A549 (cell line): Measurements from ENCODE around the gene DDX4. TPM values are rescaled to one million over a fixed set of nuclear protein-coding genes. Genes with fewer than 3 reads are reported as not detected.

Experiments used
- ATAC-seq, 2 experiments: fragments of 200-7000 bp in 1 of 2; fragments of >200 bp in 1 of 2; cut with Nextera tagmentation in 1 of 2; cut with Tn5 transposase in 1 of 2; 3 replicates each; pipeline versions ENCODE4 v1.8.0 to v1.9.1; 2018 to 2020; ENCODE audit warnings: mild to moderate bottlenecking in 1 of 2, moderate library complexity in 1 of 2
- CTCF ChIA-PET: fragments of 300-600 bp; sonication (Branson Sonifier 250); formaldehyde crosslinking; extraction: SDS; loops from one replicate; lab custom pipeline; 2021; ENCODE audit warnings: antibody characterized with exemption, inconsistent platforms; lab: Yijun Ruan, JAX
- POLR2A ChIA-PET: fragments of 350-600 bp; formaldehyde crosslinking; extraction: SDS; loops from one replicate; lab custom pipeline; 2021; ENCODE audit warnings: antibody characterized with exemption, inconsistent platforms; lab: Yijun Ruan, JAX
- DNase-seq, 2 experiments: peaks; one replicate each; pipeline versions ENCODE4 v3.0.0 to v3.0.0-alpha.2; 2011 to 2016; ENCODE audit warnings: low read depth in 1 of 2, low spot score in 1 of 2
- FAIRE-seq: peaks from 2 replicates; lab custom pipeline; 2011; peaks lifted over from hg19 to GRCh38; lab: Jason Lieb, UNC
- H3K27ac ChIP-seq, 2 experiments: fragments of >200 bp; sonication (Bioruptor Twin); formaldehyde crosslinking; 3 replicates each; pipeline ENCODE4 v1.5.1; 2016 to 2017
- H3K4me1 ChIP-seq: fragments of >200 bp; sonication (Bioruptor Twin); formaldehyde crosslinking; 3 replicates; pipeline ENCODE4 v1.6.1; 2016
- H3K4me2 ChIP-seq: fragments of >200 bp; sonication (Bioruptor Twin); formaldehyde crosslinking; 3 replicates; pipeline ENCODE4 v1.6.1; 2016
- H3K4me3 ChIP-seq: fragments of >200 bp; sonication (Bioruptor Twin); formaldehyde crosslinking; 3 replicates; pipeline ENCODE4 v1.5.1; 2016
- H3K9me3 ChIP-seq: fragments of >200 bp; sonication (Bioruptor Twin); formaldehyde crosslinking; 3 replicates; pipeline ENCODE4 v1.6.1; 2016
- BHLHE40 ChIP-seq: IDR thresholded peaks from 2 replicates; pipeline ENCODE4 v1.6.1; 2012; ENCODE audit warnings: low read depth, low read length, inconsistent platforms
- CBX2 ChIP-seq: fragments of 200-600 bp; sonication (generic); IDR thresholded peaks from 2 replicates; pipeline ENCODE4 v1.6.1; 2016; ENCODE audit warnings: low read depth, mild to moderate bottlenecking, borderline replicate concordance
- CHD2 ChIP-seq: fragments of 150-350 bp; IDR thresholded peaks from 2 replicates; pipeline ENCODE4 v1.6.1; 2014; ENCODE audit warnings: low read length; ENCODE audit not compliant: partially characterized antibody
- FOSB ChIP-seq: fragments of 250-450 bp; sonication (Bioruptor Pico); IDR thresholded peaks from 2 replicates; pipeline ENCODE4 v1.5.0; 2020; ENCODE audit warnings: mild to moderate bottlenecking, moderate library complexity
- HOXA7 ChIP-seq: fragments of 250-450 bp; sonication (Bioruptor Pico); IDR thresholded peaks from 2 replicates; pipeline ENCODE4 v1.5.0; 2020; ENCODE audit warnings: mild to moderate bottlenecking, moderate library complexity
- JUNB ChIP-seq: fragments of >200 bp; sonication (Bioruptor Twin); formaldehyde crosslinking; IDR thresholded peaks from 2 replicates; pipeline ENCODE4 v1.6.1; 2016
- KDM1A ChIP-seq: fragments of 200-600 bp; sonication (generic); IDR thresholded peaks from 2 replicates; pipeline ENCODE4 v1.6.1; 2016; ENCODE audit warnings: low read depth, mild to moderate bottlenecking
- MAFK ChIP-seq: fragments of 450-650 bp; IDR thresholded peaks from 2 replicates; pipeline ENCODE4 v1.6.1; 2014; ENCODE audit not compliant: partially characterized antibody
- NFE2L2 ChIP-seq: fragments of 150-350 bp; conservative IDR thresholded peaks from 2 replicates; pipeline ENCODE4 v1.6.1; 2014; ENCODE audit warnings: low read length
- PHF8 ChIP-seq: fragments of 200-600 bp; sonication (generic); IDR thresholded peaks from 2 replicates; pipeline ENCODE4 v1.6.1; 2016; ENCODE audit warnings: low read depth, mild to moderate bottlenecking, antibody characterized with exemption, moderate library complexity, borderline replicate concordance
- POLR2AphosphoS2 ChIP-seq: conservative IDR thresholded peaks from 2 replicates; pipeline ENCODE4 v1.6.1; 2012; ENCODE audit warnings: low read length, improper control_type of control experiment, inconsistent platforms
- RAD21 ChIP-seq, 2 experiments: fragments of >200 bp in 1 of 2; sonication (Bioruptor Twin) in 1 of 2; formaldehyde crosslinking in 1 of 2; IDR thresholded peaks in 1 of 2; conservative IDR thresholded peaks in 1 of 2; 2 replicates in 1 of 2; 3 replicates in 1 of 2; pipeline ENCODE4 v1.6.1; 2012 to 2018; ENCODE audit warnings: inconsistent platforms in 1 of 2
- RARB ChIP-seq: fragments of 250-450 bp; sonication (Bioruptor Pico); IDR thresholded peaks from 2 replicates; pipeline ENCODE4 v1.8.0; 2021; ENCODE audit warnings: mild to moderate bottlenecking, moderate library complexity
- RNF2 ChIP-seq: fragments of 200-600 bp; sonication (generic); IDR thresholded peaks from 2 replicates; pipeline ENCODE4 v1.6.1; 2016; ENCODE audit warnings: low read depth, mild to moderate bottlenecking, antibody characterized with exemption, moderate library complexity, borderline replicate concordance
- TP53 ChIP-seq: fragments of 250-450 bp; sonication (Bioruptor Pico); IDR thresholded peaks from 2 replicates; pipeline ENCODE4 v1.5.0; 2021; ENCODE audit warnings: mild to moderate bottlenecking, moderate library complexity
- WGBS: methylation state at CpG from one replicate; pipeline ENCODE4 v1.1.6; 2017; ENCODE audit errors: missing lambda C conversion rate; 5-methylcytosine and 5-hydroxymethylcytosine counted together
- polyA plus RNA-seq, 4 experiments: library from polyadenylated mRNA; depleted of rRNA in 3 of 4; stranded (reverse); fragments of >200 nt; fragmentation: RNase III in 1 of 4; extraction: RNeasy Plus Mini Kit Qiagen cat#74134 plus additional on column Dnase treatment in 1 of 4; gene quantifications; 2 replicates in 3 of 4; 3 replicates in 1 of 4; pipeline ENCODE4 v1.2.3, GENCODE V29; 2011 to 2017
- TF ChIP-seq, protein P1 (sequence below): IDR thresholded peaks from 2 replicates; pipeline ENCODE4 v1.6.1; 2012; ENCODE audit warnings: low read depth, borderline replicate concordance
- TF ChIP-seq, protein P2 (sequence below): fragments of >200 bp; sonication (Bioruptor Twin); formaldehyde crosslinking; IDR thresholded peaks from 3 replicates; pipeline ENCODE4 v1.6.1; 2016
- TF ChIP-seq, protein P3 (sequence below): IDR thresholded peaks from 2 replicates; pipeline ENCODE4 v1.6.1; 2012
- TF ChIP-seq, protein P4 (sequence below): fragments of 150-350 bp; IDR thresholded peaks from 2 replicates; pipeline ENCODE4 v1.6.1; 2014; ENCODE audit warnings: low read depth, mild to moderate bottlenecking, low read length

DDX4 gene
- polyA plus RNA-seq, 2 of the 4 experiments (the other 2 are of a cell fraction), result 0.09 TPM; not detected in 1

DNA sequence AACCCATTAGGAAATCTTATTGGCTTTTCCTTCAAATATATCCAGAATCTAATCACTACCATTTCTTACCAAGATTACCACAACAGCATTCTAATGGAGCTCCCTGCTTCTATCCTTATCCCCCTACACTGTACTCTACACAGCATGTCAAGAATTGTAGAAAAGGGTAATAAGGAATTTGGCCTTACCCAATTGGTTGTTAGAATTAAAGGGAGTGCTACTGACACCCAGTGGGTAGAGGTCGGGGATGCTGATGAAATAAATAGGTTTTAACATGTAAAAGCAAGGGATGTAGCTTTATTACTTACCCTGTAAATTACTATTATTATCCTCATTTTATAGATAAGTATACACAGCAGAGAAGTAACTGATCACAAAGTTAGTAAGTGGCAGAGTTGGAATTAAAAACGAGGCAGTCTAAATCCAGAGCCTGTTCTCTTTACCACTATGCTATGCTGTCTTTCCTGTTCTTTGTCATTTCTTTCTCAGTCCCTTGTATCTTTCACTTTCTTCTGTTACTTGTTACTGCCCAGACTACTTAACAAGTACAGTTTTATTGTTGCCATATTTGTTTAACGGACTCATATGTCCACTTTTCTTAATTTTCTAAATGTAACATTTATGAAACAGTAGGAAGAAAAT is 36.3 kb upstream of the DDX4 start:
- H3K9me3 ChIP-seq, result no peaks in the 10 kb centered on the region
- H3K27ac ChIP-seq, result no peak overlapping the region
- no peak overlapping the region for H3K4me3 ChIP-seq
- CTCF ChIA-PET, result interaction anchor here (0.6 to 2.7 kb wide), 7 partner anchors 10 to 279 kb away, joined by 3 to 13 read pairs (median 3); no protein-coding TSS in a partner anchor
- ATAC-seq (peak in 1 of 2 experiments; percentile 40; a peak in 1 of 6 replicates), FAIRE-seq (no peak), DNase-seq (no peak)
- H3K4me1 ChIP-seq, result peaks cover 14% of the 10 kb centered on the region; the same call in 2 of the 3 replicates
- POLR2A ChIA-PET, result no interaction called here
- 79% methylated on average over 3 of the region's 3 CpGs for WGBS
- 0 out of 5 replicates have a peak, but pooled peaks of 1 of the 2 experiments have one; percentile 6 for TF ChIP-seq RAD21 (conservative IDR thresholded peaks at IDR 0.05 in 1 of 2, IDR thresholded peaks at IDR 0.05 in 1 of 2)
- no peak for TF ChIP-seq KDM1A
- TF ChIP-seq, protein P1, sequence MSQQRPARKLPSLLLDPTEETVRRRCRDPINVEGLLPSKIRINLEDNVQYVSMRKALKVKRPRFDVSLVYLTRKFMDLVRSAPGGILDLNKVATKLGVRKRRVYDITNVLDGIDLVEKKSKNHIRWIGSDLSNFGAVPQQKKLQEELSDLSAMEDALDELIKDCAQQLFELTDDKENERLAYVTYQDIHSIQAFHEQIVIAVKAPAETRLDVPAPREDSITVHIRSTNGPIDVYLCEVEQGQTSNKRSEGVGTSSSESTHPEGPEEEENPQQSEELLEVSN, result no peak
- TF ChIP-seq JUNB, result no peak
- TF ChIP-seq BHLHE40, result no peak
- TF ChIP-seq, protein P2, sequence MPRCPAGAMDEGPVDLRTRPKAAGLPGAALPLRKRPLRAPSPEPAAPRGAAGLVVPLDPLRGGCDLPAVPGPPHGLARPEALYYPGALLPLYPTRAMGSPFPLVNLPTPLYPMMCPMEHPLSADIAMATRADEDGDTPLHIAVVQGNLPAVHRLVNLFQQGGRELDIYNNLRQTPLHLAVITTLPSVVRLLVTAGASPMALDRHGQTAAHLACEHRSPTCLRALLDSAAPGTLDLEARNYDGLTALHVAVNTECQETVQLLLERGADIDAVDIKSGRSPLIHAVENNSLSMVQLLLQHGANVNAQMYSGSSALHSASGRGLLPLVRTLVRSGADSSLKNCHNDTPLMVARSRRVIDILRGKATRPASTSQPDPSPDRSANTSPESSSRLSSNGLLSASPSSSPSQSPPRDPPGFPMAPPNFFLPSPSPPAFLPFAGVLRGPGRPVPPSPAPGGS, result no peak
- H3K4me2 ChIP-seq, result no peak overlapping the region

DNA sequence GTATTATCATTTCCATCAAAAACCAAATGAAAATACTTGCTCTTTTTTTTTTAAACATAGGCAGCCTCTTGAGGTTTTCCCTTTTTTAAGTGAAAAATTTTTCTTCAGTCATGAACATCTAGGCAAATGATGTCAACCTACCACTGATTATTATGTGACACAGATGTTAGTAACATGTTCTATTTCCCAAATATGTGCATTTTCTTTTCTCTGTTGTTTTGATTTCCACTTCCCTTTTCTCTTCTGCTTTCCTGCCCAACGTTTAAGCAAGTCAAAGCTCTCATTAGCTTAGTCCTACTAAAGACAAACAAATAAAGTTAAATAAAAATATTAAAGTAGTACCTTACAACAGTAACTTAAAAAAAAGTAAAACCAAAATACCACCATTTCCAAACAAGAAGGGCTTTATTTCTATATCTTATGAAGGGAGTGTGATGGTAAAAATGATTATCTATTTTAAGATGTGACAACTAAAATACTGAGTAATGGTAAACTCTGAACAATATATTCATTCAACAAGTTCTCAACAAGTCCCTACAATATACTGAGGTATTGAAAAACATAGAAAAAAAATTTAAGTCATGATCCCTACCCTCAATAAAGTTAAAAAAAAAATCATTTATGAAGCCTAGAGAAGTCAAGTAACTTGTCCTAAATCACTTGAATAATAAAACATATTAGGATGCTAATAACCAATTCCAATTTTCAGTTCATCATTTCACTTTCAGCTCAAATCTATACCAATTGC is 35.1 kb upstream of the DDX4 start:
- Histone ChIP-seq H3K4me1 (peaks cover 14% of the 10 kb centered on the region; the same call in 2 of the 3 replicates), H3K4me2 (no peak overlapping the region), H3K27ac (no peak overlapping the region), H3K9me3 (no peaks in the 10 kb centered on the region), H3K4me3 (no peak overlapping the region)
- TF ChIP-seq BHLHE40, result no peak
- no peak for TF ChIP-seq TP53
- TF ChIP-seq CBX2, result no peak
- TF ChIP-seq, protein P3, sequence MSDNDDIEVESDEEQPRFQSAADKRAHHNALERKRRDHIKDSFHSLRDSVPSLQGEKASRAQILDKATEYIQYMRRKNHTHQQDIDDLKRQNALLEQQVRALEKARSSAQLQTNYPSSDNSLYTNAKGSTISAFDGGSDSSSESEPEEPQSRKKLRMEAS, result no peak
- no peak for TF ChIP-seq FOSB (CRISPR knock-in tag)
- TF ChIP-seq PHF8, result no peak
- no peak for TF ChIP-seq RNF2
- TF ChIP-seq, protein P4, sequence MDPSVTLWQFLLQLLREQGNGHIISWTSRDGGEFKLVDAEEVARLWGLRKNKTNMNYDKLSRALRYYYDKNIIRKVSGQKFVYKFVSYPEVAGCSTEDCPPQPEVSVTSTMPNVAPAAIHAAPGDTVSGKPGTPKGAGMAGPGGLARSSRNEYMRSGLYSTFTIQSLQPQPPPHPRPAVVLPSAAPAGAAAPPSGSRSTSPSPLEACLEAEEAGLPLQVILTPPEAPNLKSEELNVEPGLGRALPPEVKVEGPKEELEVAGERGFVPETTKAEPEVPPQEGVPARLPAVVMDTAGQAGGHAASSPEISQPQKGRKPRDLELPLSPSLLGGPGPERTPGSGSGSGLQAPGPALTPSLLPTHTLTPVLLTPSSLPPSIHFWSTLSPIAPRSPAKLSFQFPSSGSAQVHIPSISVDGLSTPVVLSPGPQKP, result no peak
- no peak for TF ChIP-seq POLR2AphosphoS2
- no peak for TF ChIP-seq RARB (CRISPR knock-in tag)
- no peak for TF ChIP-seq HOXA7 (CRISPR knock-in tag)
- TF ChIP-seq MAFK, result no peak
- TF ChIP-seq KDM1A, result no peak
- TF ChIP-seq CHD2, result no peak
- TF ChIP-seq NFE2L2, result no peak
- ChIA-PET POLR2A (no interaction called here), CTCF (interaction anchor here (0.6 to 2.2 kb wide), 3 partner anchors 11 to 238 kb away, joined by 3 to 10 read pairs (median 3); no protein-coding TSS in a partner anchor)
- DNase-seq (no peak), ATAC-seq (no peak), FAIRE-seq (no peak)
- 49% methylated on average over 1 of the region's 1 CpG for WGBS
